ENCODE results near the gene PFDN2.

DNA sequence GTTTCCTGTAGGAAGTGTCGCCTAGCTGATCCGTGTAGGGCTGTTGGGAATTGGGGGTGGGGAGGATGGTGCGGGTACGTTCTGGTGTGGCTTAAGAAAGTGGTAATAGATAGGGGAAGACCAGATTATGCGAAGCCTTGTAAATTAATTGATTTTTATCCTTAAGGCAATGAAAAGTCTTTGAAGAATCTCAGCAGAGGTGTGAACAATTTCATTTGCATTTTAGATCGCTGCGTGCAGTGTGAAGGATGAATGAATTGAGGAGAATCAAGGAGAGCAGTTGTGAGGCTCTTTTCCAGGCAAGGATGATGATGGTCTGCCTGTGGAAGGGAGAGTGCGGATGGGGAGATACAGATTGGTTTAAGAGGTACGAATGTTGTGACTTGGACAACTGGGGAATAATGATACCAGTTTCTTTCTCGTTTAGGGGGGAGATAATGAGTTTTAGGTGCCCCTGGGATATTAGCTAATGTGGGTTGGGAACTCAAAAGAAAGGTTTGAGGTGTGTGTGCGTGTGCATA lies 15.4 kb upstream of the PFDN2 start:
- TF ChIP-seq, protein P1, sequence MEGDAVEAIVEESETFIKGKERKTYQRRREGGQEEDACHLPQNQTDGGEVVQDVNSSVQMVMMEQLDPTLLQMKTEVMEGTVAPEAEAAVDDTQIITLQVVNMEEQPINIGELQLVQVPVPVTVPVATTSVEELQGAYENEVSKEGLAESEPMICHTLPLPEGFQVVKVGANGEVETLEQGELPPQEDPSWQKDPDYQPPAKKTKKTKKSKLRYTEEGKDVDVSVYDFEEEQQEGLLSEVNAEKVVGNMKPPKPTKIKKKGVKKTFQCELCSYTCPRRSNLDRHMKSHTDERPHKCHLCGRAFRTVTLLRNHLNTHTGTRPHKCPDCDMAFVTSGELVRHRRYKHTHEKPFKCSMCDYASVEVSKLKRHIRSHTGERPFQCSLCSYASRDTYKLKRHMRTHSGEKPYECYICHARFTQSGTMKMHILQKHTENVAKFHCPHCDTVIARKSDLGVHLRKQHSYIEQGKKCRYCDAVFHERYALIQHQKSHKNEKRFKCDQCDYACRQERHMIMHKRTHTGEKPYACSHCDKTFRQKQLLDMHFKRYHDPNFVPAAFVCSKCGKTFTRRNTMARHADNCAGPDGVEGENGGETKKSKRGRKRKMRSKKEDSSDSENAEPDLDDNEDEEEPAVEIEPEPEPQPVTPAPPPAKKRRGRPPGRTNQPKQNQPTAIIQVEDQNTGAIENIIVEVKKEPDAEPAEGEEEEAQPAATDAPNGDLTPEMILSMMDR (IDR thresholded peaks at IDR 0.05), result no peak
- no peak for TF ChIP-seq POLR2AphosphoS5 (IDR thresholded peaks at IDR 0.05)
